ENCODE measurements around the gene C19orf53. TPM values are rescaled to one million over a fixed set of nuclear protein-coding genes. Genes with fewer than 3 reads are reported as not detected.

The C19orf53 gene
- total and polyA plus RNA-seq, 9 of the 15 experiments (the other 6 are each of a cell fraction or from before 2014, with no cell fraction given): 98.5 to 441 (median 164) TPM

DNA sequence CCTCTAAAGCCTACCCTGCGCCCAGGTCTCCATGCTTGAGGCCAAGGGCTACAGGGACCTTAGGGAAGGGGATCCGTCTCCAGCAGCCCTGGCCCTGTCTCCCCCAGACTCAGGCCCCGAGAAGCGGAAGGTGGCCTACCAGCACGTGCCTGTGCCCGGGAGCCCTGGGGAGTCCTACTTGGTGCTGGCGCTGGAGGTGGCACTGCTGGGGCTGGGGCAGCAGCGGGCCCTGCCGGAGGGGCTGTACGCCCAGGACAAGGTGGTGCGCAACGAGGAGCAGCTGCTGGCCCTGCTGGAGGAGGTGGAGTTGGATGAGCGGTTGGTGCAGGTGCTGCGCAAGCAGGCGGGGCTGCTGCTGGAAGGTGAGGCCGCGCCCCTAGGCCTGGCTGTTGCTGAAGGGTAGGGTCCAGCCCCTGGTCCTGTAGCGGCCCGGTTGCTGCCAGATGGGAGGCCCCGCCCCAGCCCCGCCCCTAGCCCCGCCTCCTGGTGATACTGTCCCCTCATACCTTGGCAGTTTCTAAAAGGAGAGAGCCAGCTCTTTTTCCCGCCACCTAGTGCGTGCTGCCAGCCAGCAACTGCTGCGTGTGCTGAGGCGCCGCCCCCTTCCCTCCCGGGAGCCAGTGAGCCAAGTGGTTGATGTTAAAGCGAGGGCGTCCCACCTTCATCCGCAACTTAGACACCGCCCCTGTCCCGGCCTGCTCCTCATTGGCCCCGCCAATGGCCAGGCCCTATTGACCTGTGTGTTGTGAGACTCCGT is 43.5 kb downstream of the C19orf53 start:
- ATAC-seq: peak; percentile 87
- TF ChIP-seq, protein P1, sequence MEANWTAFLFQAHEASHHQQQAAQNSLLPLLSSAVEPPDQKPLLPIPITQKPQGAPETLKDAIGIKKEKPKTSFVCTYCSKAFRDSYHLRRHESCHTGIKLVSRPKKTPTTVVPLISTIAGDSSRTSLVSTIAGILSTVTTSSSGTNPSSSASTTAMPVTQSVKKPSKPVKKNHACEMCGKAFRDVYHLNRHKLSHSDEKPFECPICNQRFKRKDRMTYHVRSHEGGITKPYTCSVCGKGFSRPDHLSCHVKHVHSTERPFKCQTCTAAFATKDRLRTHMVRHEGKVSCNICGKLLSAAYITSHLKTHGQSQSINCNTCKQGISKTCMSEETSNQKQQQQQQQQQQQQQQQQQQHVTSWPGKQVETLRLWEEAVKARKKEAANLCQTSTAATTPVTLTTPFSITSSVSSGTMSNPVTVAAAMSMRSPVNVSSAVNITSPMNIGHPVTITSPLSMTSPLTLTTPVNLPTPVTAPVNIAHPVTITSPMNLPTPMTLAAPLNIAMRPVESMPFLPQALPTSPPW (CRISPR knock-in tag; IDR thresholded peaks at IDR 0.05): peak; percentile 38
- TF ChIP-seq ZNF644 (tag; IDR thresholded peaks at IDR 0.05; ENCODE audit: low read depth) (no peak), PRMT5 (CRISPR knock-in tag; IDR thresholded peaks at IDR 0.05) (no peak), ILF3 (IDR thresholded peaks at IDR 0.05; ENCODE audit: borderline replicate concordance) (no peak), CXXC5 (CRISPR knock-in tag; IDR thresholded peaks at IDR 0.05) (peak; percentile 34; the same call in 1 of the 2 replicates), ZBTB7A (IDR thresholded peaks at IDR 0.05; ENCODE audit: borderline replicate concordance, control insufficient read depth, low read depth, low read length) (peak; percentile 59; the same call in 1 of the 2 replicates), RB1 (IDR thresholded peaks at IDR 0.05; ENCODE audit: low read depth) (peak; percentile 29; the same call in 1 of the 2 replicates), ELF1 (tag; IDR thresholded peaks at IDR 0.05) (no peak), KDM2B (CRISPR knock-in tag; IDR thresholded peaks at IDR 0.05) (no peak), CREB1 (IDR thresholded peaks at IDR 0.05) (no peak), CREB1 (CRISPR knock-in tag; IDR thresholded peaks at IDR 0.05) (peak; percentile 26; the same call in 1 of the 2 replicates), FOXA3 (CRISPR knock-in tag; conservative IDR thresholded peaks at IDR 0.05 in 1 of 2, IDR thresholded peaks at IDR 0.05 in 1 of 2) (0 out of 4 replicates have a peak, but pooled peaks of 1 of the 2 experiments have one; percentile 53)

More for the DNA sequence above, 43.5 kb downstream of the C19orf53 start:
- ChIA-PET CTCF (ENCODE audit: low intra/inter-chr PET ratio) (no interaction called here), POLR2A (interaction anchor here (0.6 to 1.1 kb wide), 7 partner anchors 9 to 214 kb away, joined by 3 to 6 read pairs (median 3); partner anchors contain the start of genes IL27RA and ZSWIM4)
- Histone ChIP-seq H3K36me3 (ENCODE audit: control insufficient read depth, insufficient read depth, low read length) (no peaks in the 10 kb centered on the region), H4K20me1 (replicated peaks; ENCODE audit: control insufficient read depth, insufficient read depth, low read length) (no peaks in the 10 kb centered on the region), H3K9me3 (replicated peaks; ENCODE audit: control insufficient read depth, insufficient read depth, low read depth, low read length) (no peaks in the 10 kb centered on the region), H3K27me3 (ENCODE audit: control insufficient read depth in 2 of 2, insufficient read depth in 2 of 2, low read length in 2 of 2) (no peaks in the 10 kb centered on the region), H3K9ac (ENCODE audit: insufficient read depth in 1 of 2, low read depth in 2 of 2, low read length in 2 of 2) (peak overlapping the region; percentile 60 to 91), H3K27ac (ENCODE audit: extremely low read depth, low read depth, low read length) (peak overlapping the region; percentile 68; the same call in 2 of the 3 replicates), H3K4me3 (peak overlapping the region; percentile 45), H3K4me1 (replicated peaks in 1 of 2; ENCODE audit: control insufficient read depth in 2 of 2, insufficient read depth in 2 of 2, low read length in 2 of 2) (peaks cover 3 to 33% of the 10 kb centered on the region in 2 experiments; a peak in 3 of 5 replicates), H3K79me2 (ENCODE audit: control insufficient read depth, insufficient read depth, low read length) (no peaks in the 10 kb centered on the region), H3K9me1 (ENCODE audit: control insufficient read depth, insufficient read depth, low read length) (no peaks in the 10 kb centered on the region), H3K4me2 (ENCODE audit: insufficient read depth, low read length) (peak overlapping the region; percentile 80), H2AFZ (ENCODE audit: low read depth, low read length) (peak overlapping the region; percentile 87)
- intact Hi-C loops (cut with micrococcal nuclease): no loop called here
- WGBS (ENCODE audit: insufficient coverage, low coverage, missing lambda C conversion rate): 3% methylated on average over 34 of the region's 35 CpGs
- FAIRE-seq (peak; percentile 96), DNase-seq (ENCODE audit: extremely low read depth in 1 of 4, low spot score in 3 of 4) (peak; percentile 85 to 94 (median 91))
- no TSS peak for BruUV-seq (replicated peaks)
- in situ Hi-C loops (cut with MboI): no loop called here

All from K562 (cell line).